HG03108 (cell line): Measurements from ENCODE around the gene SNRPA1.

ENCODE experiments used
- ATAC-seq: cut with Tn5 transposase; IDR thresholded peaks from one replicate; pipeline ENCODE4 v1.9.1; 2021; ENCODE audit warnings: moderate library complexity; ENCODE audit not compliant: unreplicated experiment

The SNRPA1 gene

GRCh38 chr15:101320501-101321052 lies 25.5 kb upstream of the SNRPA1 start:
- no peak for ATAC-seq

- no peak for ATAC-seq
Observed at GRCh38 chr15:101318839-101319238, 23.8 kb upstream of the SNRPA1 start.

- ATAC-seq: no peak
Observed at GRCh38 chr15:101318147-101318819, 23.2 kb upstream of the SNRPA1 start.

GRCh38 chr15:101317336-101317872 lies 22.4 kb upstream of the SNRPA1 start:
- ATAC-seq: no peak

- no peak for ATAC-seq
Observed at GRCh38 chr15:101316529-101316928, 21.5 kb upstream of the SNRPA1 start.

- no peak for ATAC-seq
Observed at GRCh38 chr15:101315736-101316135, 20.7 kb upstream of the SNRPA1 start.

- no peak for ATAC-seq
Observed at GRCh38 chr15:101314336-101315125, 19.5 kb upstream of the SNRPA1 start.

GRCh38 chr15:101313041-101313761 lies 18.2 kb upstream of the SNRPA1 start:
- no peak for ATAC-seq

- no peak for ATAC-seq
Observed at GRCh38 chr15:101310508-101310907, 15.5 kb upstream of the SNRPA1 start.

- ATAC-seq: no peak
Observed at GRCh38 chr15:101310161-101310480, 15.1 kb upstream of the SNRPA1 start.

GRCh38 chr15:101309436-101310160 lies 14.6 kb upstream of the SNRPA1 start:
- no peak for ATAC-seq

GRCh38 chr15:101308604-101309435 lies 13.8 kb upstream of the SNRPA1 start:
- no peak for ATAC-seq

- ATAC-seq: no peak
Observed at GRCh38 chr15:101307897-101308603, 13.0 kb upstream of the SNRPA1 start.

- no peak for ATAC-seq
Observed at GRCh38 chr15:101307048-101307896, 12.2 kb upstream of the SNRPA1 start.

GRCh38 chr15:101306341-101307047 lies 11.4 kb upstream of the SNRPA1 start:
- no peak for ATAC-seq

GRCh38 chr15:101305820-101306255 lies 10.8 kb upstream of the SNRPA1 start:
- no peak for ATAC-seq

GRCh38 chr15:101303408-101303807 lies 8.4 kb upstream of the SNRPA1 start:
- ATAC-seq: no peak
